GM23338 (cell line): ENCODE results near the gene IRF6. TPM values are rescaled to one million over a fixed set of nuclear protein-coding genes. Genes with fewer than 3 reads are reported as not detected.

Source experiments
- ATAC-seq: fragments of 200-7000 bp; cut with Tn5 transposase; 3 replicates; pipeline ENCODE4 v1.9.1; 2020
- DNase-seq: peaks from one replicate; pipeline ENCODE4 v3.0.0-alpha.2; 2015; ENCODE audit warnings: low spot score
- H2AFZ ChIP-seq: fragments of 200-600 bp; sonication (generic); 2 replicates; pipeline ENCODE4 v1.8.0; 2016; ENCODE audit warnings: antibody characterized with exemption, mild to moderate bottlenecking, moderate library complexity
- H3F3A ChIP-seq: fragments of 200-600 bp; sonication (generic); replicated peaks from 2 replicates; pipeline ENCODE4 v1.8.0; 2017; ENCODE audit warnings: antibody characterized with exemption, mixed run types, low read depth
- H3K27ac ChIP-seq: fragments of 200-600 bp; sonication (generic); 2 replicates; pipeline ENCODE4 v1.6.1; 2016; ENCODE audit warnings: low read depth
- H3K27me3 ChIP-seq: fragments of 200-600 bp; sonication (generic); 2 replicates; pipeline ENCODE4 v1.8.0; 2016; ENCODE audit warnings: mild to moderate bottlenecking, mixed run types, moderate library complexity; ENCODE audit not compliant: insufficient read depth
- H3K36me3 ChIP-seq: fragments of 200-600 bp; sonication (generic); 2 replicates; pipeline ENCODE4 v1.8.0; 2016; ENCODE audit warnings: mild to moderate bottlenecking; ENCODE audit not compliant: insufficient read depth
- H3K4me1 ChIP-seq: fragments of 200-600 bp; sonication (generic); 2 replicates; pipeline ENCODE4 v1.8.0; 2016; ENCODE audit warnings: mild to moderate bottlenecking, moderate library complexity; ENCODE audit not compliant: insufficient read depth
- H3K4me2 ChIP-seq: fragments of 200-600 bp; sonication (generic); 2 replicates; pipeline ENCODE4 v1.7.1; 2017; ENCODE audit warnings: mixed run types
- H3K4me3 ChIP-seq: fragments of 200-600 bp; sonication (generic); 2 replicates; pipeline ENCODE4 v1.6.1; 2016; ENCODE audit warnings: mixed run types
- H3K79me2 ChIP-seq: fragments of 200-600 bp; sonication (generic); replicated peaks from 2 replicates; pipeline ENCODE4 v1.8.0; 2017; ENCODE audit warnings: mild to moderate bottlenecking; ENCODE audit not compliant: insufficient read depth
- H3K9me2 ChIP-seq: fragments of 200-600 bp; sonication (generic); 2 replicates; pipeline ENCODE4 v1.8.0; 2017; ENCODE audit not compliant: insufficient read depth
- H4K20me1 ChIP-seq: fragments of 200-600 bp; sonication (generic); replicated peaks from 2 replicates; pipeline ENCODE4 v1.8.0; 2017; ENCODE audit warnings: mild to moderate bottlenecking; ENCODE audit not compliant: insufficient read depth
- H3K27ac Mint-ChIP-seq: 2 replicates; pipeline ENCODE4 v1.8.0; 2020; ENCODE audit warnings: inconsistent platforms, mild to moderate bottlenecking, moderate library complexity, mixed read lengths
- H3K27me3 Mint-ChIP-seq: 3 replicates; pipeline ENCODE4 v1.8.0; 2022; ENCODE audit warnings: low read depth, mild to moderate bottlenecking, moderate library complexity, mixed read lengths, inconsistent platforms; ENCODE audit not compliant: insufficient read depth, poor library complexity
- H3K36me3 Mint-ChIP-seq: 3 replicates; pipeline ENCODE4 v1.8.0; 2021; ENCODE audit warnings: low read depth, mild to moderate bottlenecking, inconsistent platforms, moderate library complexity, mixed read lengths
- H3K4me1 Mint-ChIP-seq: 3 replicates; pipeline ENCODE4 v1.8.0; 2020; ENCODE audit warnings: mild to moderate bottlenecking, inconsistent platforms, mixed read lengths
- H3K4me3 Mint-ChIP-seq: 3 replicates; pipeline ENCODE4 v1.8.0; 2021; ENCODE audit warnings: moderate library complexity, mild to moderate bottlenecking, inconsistent platforms, mixed read lengths
- H3K9me3 Mint-ChIP-seq: 3 replicates; pipeline ENCODE4 v1.8.0; 2020; ENCODE audit warnings: moderate library complexity, mild to moderate bottlenecking, inconsistent platforms, mixed read lengths
- CREB1 ChIP-seq: fragments of 250-450 bp; sonication (Bioruptor Pico); IDR thresholded peaks from 2 replicates; pipeline ENCODE4 v1.5.0; 2020; ENCODE audit warnings: low read depth, mild to moderate bottlenecking, moderate library complexity
- CTCF ChIP-seq, 2 experiments: fragments of 200-600 bp in 1 of 2; sonication (generic) in 1 of 2; conservative IDR thresholded peaks; 2 replicates each; pipeline versions ENCODE4 v1.5.1 to v1.6.1; 2016 to 2017; ENCODE audit warnings: antibody characterized with exemption in 2 of 2, low read depth in 2 of 2, mild to moderate bottlenecking in 2 of 2, moderate library complexity in 1 of 2
- ETS1 ChIP-seq: IDR thresholded peaks from 2 replicates; pipeline ENCODE4 v1.6.1; 2016; ENCODE audit warnings: antibody characterized with exemption
- EZH2phosphoT487 ChIP-seq: fragments of 200-600 bp; sonication (generic); IDR thresholded peaks from one replicate; pipeline ENCODE4 v1.8.1; 2018; ENCODE audit warnings: antibody characterized with exemption; ENCODE audit not compliant: unreplicated experiment
- JUNB ChIP-seq: IDR thresholded peaks from one replicate; pipeline ENCODE4 v1.6.1; 2016; ENCODE audit warnings: antibody characterized with exemption; ENCODE audit not compliant: unreplicated experiment
- NANOG ChIP-seq: IDR thresholded peaks from 2 replicates; pipeline ENCODE4 v1.6.1; 2016; ENCODE audit warnings: antibody characterized with exemption, borderline replicate concordance
- POLR2AphosphoS5 ChIP-seq: IDR thresholded peaks from 2 replicates; pipeline ENCODE4 v1.6.1; 2016; ENCODE audit warnings: antibody characterized with exemption, low read depth
- STAT1 ChIP-seq: IDR thresholded peaks from one replicate; pipeline ENCODE4 v1.6.1; 2016; ENCODE audit warnings: antibody characterized with exemption; ENCODE audit not compliant: unreplicated experiment
- ZNF114 ChIP-seq: fragments of 250-450 bp; sonication (Bioruptor Pico); IDR thresholded peaks from 2 replicates; pipeline ENCODE4 v1.5.0; 2020; ENCODE audit warnings: mild to moderate bottlenecking, moderate library complexity
- ZNF331 ChIP-seq: fragments of 250-450 bp; sonication (Bioruptor Pico); IDR thresholded peaks from 2 replicates; pipeline ENCODE4 v1.5.0; 2020; ENCODE audit warnings: low read depth, mild to moderate bottlenecking, moderate library complexity
- ZNF462 ChIP-seq: fragments of 250-450 bp; sonication (Bioruptor Pico); IDR thresholded peaks from 2 replicates; pipeline ENCODE4 v1.5.0; 2020; ENCODE audit warnings: mild to moderate bottlenecking, moderate library complexity
- polyA plus RNA-seq: library from polyadenylated mRNA; unstranded; fragments of >200 nt; fragmentation: Nextera tagmentation; extraction: Ambion mirVana; gene quantifications from 2 replicates; pipeline ENCODE4 v1.2.1, GENCODE V29; 2016
- total RNA-seq: library from RNA; depleted of rRNA; stranded (reverse); fragments of >200 nt; shearing (Covaris generic); gene quantifications from 2 replicates; pipeline ENCODE4 v1.2.3, GENCODE V29; 2014

The IRF6 gene
- total and polyA plus RNA-seq, 2 experiments from 2014 or later, result 4.6 to 11.7 TPM

GRCh38 chr1:209741889-209742288 lies 64.1 kb downstream of the IRF6 start (continued):
- TF ChIP-seq CTCF (conservative IDR thresholded peaks at IDR 0.05; ENCODE audit: low read depth in 2 of 2) (no peak), POLR2AphosphoS5 (no peak), ZNF114 (CRISPR knock-in tag) (no peak)

DNA sequence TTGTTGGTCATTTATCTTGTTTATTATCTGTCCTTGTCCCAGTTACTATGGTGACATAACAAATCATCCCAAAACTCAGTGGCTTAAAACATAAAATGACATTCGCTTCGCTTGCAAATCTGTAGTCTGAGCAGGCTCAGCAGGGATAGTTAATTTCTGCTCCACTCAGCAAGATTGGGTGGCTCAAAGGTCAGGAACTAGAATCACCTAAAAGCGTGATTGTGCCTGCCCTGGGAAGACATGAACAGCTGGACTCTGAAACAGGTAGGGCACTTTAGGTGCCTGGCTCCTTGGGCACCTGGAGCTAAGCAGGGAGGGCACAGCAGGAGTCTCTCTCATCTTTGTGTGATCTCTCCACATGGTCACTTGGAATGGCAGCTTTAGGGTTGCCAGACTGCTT lies 64.7 kb downstream of the IRF6 start:
- Mint-ChIP-seq H3K27me3 (peaks cover 2% of the 10 kb centered on the region), H3K36me3 (no peaks in the 10 kb centered on the region), H3K27ac (no peak overlapping the region), H3K4me3 (no peak overlapping the region), H3K4me1 (peaks cover 3% of the 10 kb centered on the region; the same call in 2 of the 3 replicates), H3K9me3 (no peaks in the 10 kb centered on the region)
- Histone ChIP-seq H3K36me3 (no peaks in the 10 kb centered on the region), H3K9me2 (no peaks in the 10 kb centered on the region), H3F3A (no peaks in the 10 kb centered on the region), H4K20me1 (no peaks in the 10 kb centered on the region), H3K27ac (no peak overlapping the region), H3K79me2 (no peaks in the 10 kb centered on the region), H3K27me3 (0 out of 2 replicates have a peak, but pooled peaks cover under 1% of the 10 kb centered on the region), H3K4me2 (no peak overlapping the region), H2AFZ (no peak overlapping the region), H3K4me3 (no peak overlapping the region), H3K4me1 (no peaks in the 10 kb centered on the region)
- no peak for ATAC-seq
- DNase-seq, result no peak
- no peak for TF ChIP-seq CREB1 (CRISPR knock-in tag)
- TF ChIP-seq ZNF462 (CRISPR knock-in tag), result no peak
- no peak for TF ChIP-seq POLR2AphosphoS5
- TF ChIP-seq ZNF331 (CRISPR knock-in tag), result no peak
- no peak for TF ChIP-seq JUNB
- TF ChIP-seq CTCF (conservative IDR thresholded peaks at IDR 0.05; ENCODE audit: low read depth in 2 of 2), result no peak
- no peak for TF ChIP-seq ETS1
- TF ChIP-seq EZH2phosphoT487, result no peak
- TF ChIP-seq STAT1, result no peak
- TF ChIP-seq NANOG, result no peak
